Keratinocyte (primary cell): ENCODE data around the gene NMNAT2. TPM values are rescaled to one million over a fixed set of nuclear protein-coding genes. Genes with fewer than 3 reads are reported as not detected.

Experiments used
- DNase-seq: peaks from one replicate; pipeline ENCODE4 v3.0.0-alpha.2; 2011; ENCODE audit warnings: low read depth, missing footprints, low spot score
- FAIRE-seq: peaks from 2 replicates; lab custom pipeline; 2011; peaks lifted over from hg19 to GRCh38; lab: Jason Lieb, UNC
- H2AFZ ChIP-seq: 2 replicates; pipeline ENCODE4 v1.6.0; 2012; ENCODE audit warnings: low read length, control low read depth, inconsistent platforms; ENCODE audit not compliant: control insufficient read depth
- H3K27ac ChIP-seq: 2 replicates; pipeline ENCODE4 v1.5.1; 2011; ENCODE audit warnings: low read length; ENCODE audit not compliant: control insufficient read depth, insufficient read depth
- H3K27me3 ChIP-seq: 3 replicates; pipeline ENCODE4 v1.6.0; 2011; ENCODE audit warnings: low read length; ENCODE audit not compliant: control insufficient read depth, insufficient read depth; ENCODE audit errors: extremely low read depth
- H3K36me3 ChIP-seq, 2 experiments: 2 replicates in 1 of 2; 3 replicates in 1 of 2; pipeline ENCODE4 v1.5.1; 2011; ENCODE audit warnings: low read length in 2 of 2, mild to moderate bottlenecking in 1 of 2; ENCODE audit not compliant: control insufficient read depth in 2 of 2, insufficient read depth in 2 of 2; ENCODE audit errors: extremely low read depth in 1 of 2
- H3K4me1 ChIP-seq: 3 replicates; pipeline ENCODE4 v1.5.1; 2011; ENCODE audit warnings: low read length; ENCODE audit not compliant: control insufficient read depth, insufficient read depth; ENCODE audit errors: extremely low read depth
- H3K4me2 ChIP-seq: 3 replicates; pipeline ENCODE4 v1.6.0; 2011; ENCODE audit warnings: low read depth, low read length; ENCODE audit not compliant: control insufficient read depth, insufficient read depth; ENCODE audit errors: extremely low read depth
- H3K4me3 ChIP-seq, 3 experiments: fragments of 200-600 bp in 1 of 3; sonication (generic) in 1 of 3; 2 replicates in 2 of 3; 3 replicates in 1 of 3; pipeline ENCODE4 v1.5.1; 2011 to 2016; ENCODE audit warnings: low read length in 3 of 3, mild to moderate bottlenecking in 3 of 3, control low read depth in 2 of 3, inconsistent platforms in 1 of 3, low read depth in 1 of 3, mixed read lengths in 1 of 3, mixed run types in 1 of 3, moderate library complexity in 1 of 3; ENCODE audit not compliant: control insufficient read depth in 2 of 3, insufficient read depth in 2 of 3; ENCODE audit errors: extremely low read depth in 1 of 3
- H3K79me2 ChIP-seq: 2 replicates; pipeline ENCODE4 v1.6.0; 2012; ENCODE audit warnings: low read length; ENCODE audit not compliant: control insufficient read depth, insufficient read depth
- H3K9ac ChIP-seq: 3 replicates; pipeline ENCODE4 v1.6.0; 2011; ENCODE audit warnings: low read length; ENCODE audit not compliant: control insufficient read depth, insufficient read depth; ENCODE audit errors: extremely low read depth
- H3K9me1 ChIP-seq: 3 replicates; pipeline ENCODE4 v1.6.0; 2011; ENCODE audit warnings: low read length; ENCODE audit not compliant: control insufficient read depth, insufficient read depth; ENCODE audit errors: extremely low read depth
- H3K9me3 ChIP-seq: 2 replicates; pipeline ENCODE4 v1.5.1; 2012; ENCODE audit warnings: low read depth, low read length; ENCODE audit not compliant: control insufficient read depth
- H4K20me1 ChIP-seq: 3 replicates; pipeline ENCODE4 v1.6.0; 2011; ENCODE audit warnings: low read length; ENCODE audit not compliant: control insufficient read depth, insufficient read depth; ENCODE audit errors: extremely low read depth
- EZH2 ChIP-seq: IDR thresholded peaks from one replicate; pipeline ENCODE4 v1.6.1; 2012; ENCODE audit warnings: inconsistent platforms, mild to moderate bottlenecking, low read length, moderate library complexity
- dilution Hi-C: fragments of 300-500 bp; cut with MboI; formaldehyde crosslinking; loops from one replicate; pipeline ENCODE4 v1.7.0; 2020; ENCODE audit warnings: low sequenced_read_pairs; ENCODE audit not compliant: extremely low pct_ligation_motif_present
- polyA plus RNA-seq, 5 experiments: library from polyadenylated mRNA; depleted of rRNA in 3 of 5; stranded (reverse) in 3 of 5; stranded (forward) in 1 of 5; unstranded in 1 of 5; fragments of >200 nt; gene quantifications; 1 replicate in 1 of 5; 2 replicates in 3 of 5; 3 replicates in 1 of 5; pipeline versions ENCODE4 v1.2.1 to v1.2.3, GENCODE V29; 2011 to 2012; ENCODE audit warnings: missing spikeins in 2 of 5, low read depth in 1 of 5, low replicate concordance in 1 of 5
- TF ChIP-seq, protein P1 (sequence below), 3 experiments: IDR thresholded peaks in 1 of 3; conservative IDR thresholded peaks in 1 of 3; optimal IDR thresholded peaks in 1 of 3; 2 replicates in 2 of 3; 3 replicates in 1 of 3; pipeline versions ENCODE3 to v1.5.1; 2011; ENCODE audit warnings: low read length in 3 of 3, mild to moderate bottlenecking in 3 of 3, moderate library complexity in 2 of 3, control low read depth in 1 of 3, inconsistent platforms in 1 of 3; ENCODE audit not compliant: insufficient read depth in 2 of 3; ENCODE audit errors: extremely low read depth in 1 of 3

NMNAT2 gene
- polyA plus RNA-seq, 1 donor (not counting 4 experiments of a cell fraction or from before 2014, with no cell fraction given) = 0.72 TPM

DNA sequence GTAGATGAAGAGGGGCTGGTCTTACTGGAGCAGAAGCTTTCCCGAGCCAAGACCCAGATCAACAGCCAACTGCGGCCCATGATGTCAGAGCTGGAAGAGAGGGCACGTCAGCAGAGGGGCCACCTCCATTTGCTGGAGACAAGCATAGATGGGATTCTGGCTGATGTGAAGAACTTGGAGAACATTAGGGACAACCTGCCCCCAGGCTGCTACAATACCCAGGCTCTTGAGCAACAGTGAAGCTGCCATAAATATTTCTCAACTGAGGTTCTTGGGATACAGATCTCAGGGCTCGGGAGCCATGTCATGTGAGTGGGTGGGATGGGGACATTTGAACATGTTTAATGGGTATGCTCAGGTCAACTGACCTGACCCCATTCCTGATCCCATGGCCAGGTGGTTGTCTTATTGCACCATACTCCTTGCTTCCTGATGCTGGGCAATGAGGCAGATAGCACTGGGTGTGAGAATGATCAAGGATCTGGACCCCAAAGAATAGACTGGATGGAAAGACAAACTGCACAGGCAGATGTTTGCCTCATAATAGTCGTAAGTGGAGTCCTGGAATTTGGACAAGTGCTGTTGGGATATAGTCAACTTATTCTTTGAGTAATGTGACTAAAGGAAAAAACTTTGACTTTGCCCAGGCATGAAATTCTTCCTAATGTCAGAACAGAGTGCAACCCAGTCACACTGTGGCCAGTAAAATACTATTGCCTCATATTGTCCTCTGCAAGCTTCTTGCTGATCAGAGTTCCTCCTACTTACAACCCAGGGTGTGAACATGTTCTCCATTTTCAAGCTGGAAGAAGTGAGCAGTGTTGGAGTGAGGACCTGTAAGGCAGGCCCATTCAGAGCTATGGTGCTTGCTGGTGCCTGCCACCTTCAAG is 174.8 kb downstream of the NMNAT2 start:
- H3K36me3 ChIP-seq = peaks cover 34 to 53% of the 10 kb centered on the region in 2 experiments
- no peaks in the 10 kb centered on the region for H3K9me3 ChIP-seq
- H3K4me2 ChIP-seq = no peak overlapping the region
- FAIRE-seq = peak; percentile 36
- no peak overlapping the region for H2AFZ ChIP-seq
- H3K4me3 ChIP-seq = no peak overlapping the region
- no peaks in the 10 kb centered on the region for H3K9me1 ChIP-seq
- H3K9ac ChIP-seq = no peak overlapping the region
- no peaks in the 10 kb centered on the region for H3K79me2 ChIP-seq
- TF ChIP-seq, protein P1, sequence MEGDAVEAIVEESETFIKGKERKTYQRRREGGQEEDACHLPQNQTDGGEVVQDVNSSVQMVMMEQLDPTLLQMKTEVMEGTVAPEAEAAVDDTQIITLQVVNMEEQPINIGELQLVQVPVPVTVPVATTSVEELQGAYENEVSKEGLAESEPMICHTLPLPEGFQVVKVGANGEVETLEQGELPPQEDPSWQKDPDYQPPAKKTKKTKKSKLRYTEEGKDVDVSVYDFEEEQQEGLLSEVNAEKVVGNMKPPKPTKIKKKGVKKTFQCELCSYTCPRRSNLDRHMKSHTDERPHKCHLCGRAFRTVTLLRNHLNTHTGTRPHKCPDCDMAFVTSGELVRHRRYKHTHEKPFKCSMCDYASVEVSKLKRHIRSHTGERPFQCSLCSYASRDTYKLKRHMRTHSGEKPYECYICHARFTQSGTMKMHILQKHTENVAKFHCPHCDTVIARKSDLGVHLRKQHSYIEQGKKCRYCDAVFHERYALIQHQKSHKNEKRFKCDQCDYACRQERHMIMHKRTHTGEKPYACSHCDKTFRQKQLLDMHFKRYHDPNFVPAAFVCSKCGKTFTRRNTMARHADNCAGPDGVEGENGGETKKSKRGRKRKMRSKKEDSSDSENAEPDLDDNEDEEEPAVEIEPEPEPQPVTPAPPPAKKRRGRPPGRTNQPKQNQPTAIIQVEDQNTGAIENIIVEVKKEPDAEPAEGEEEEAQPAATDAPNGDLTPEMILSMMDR (optimal IDR thresholded peaks at IDR 0.05 in 1 of 3, IDR thresholded peaks at IDR 0.05 in 1 of 3, conservative IDR thresholded peaks at IDR 0.05 in 1 of 3; ENCODE audit: extremely low read depth in 1 of 3, insufficient read depth in 2 of 3, low read length in 3 of 3) = no peak
- TF ChIP-seq EZH2 = no peak
- DNase-seq = no peak
- H3K27ac ChIP-seq = no peak overlapping the region
- dilution Hi-C loops = no loop called here
- no peaks in the 10 kb centered on the region for H3K4me1 ChIP-seq
- peaks cover 3% of the 10 kb centered on the region for H4K20me1 ChIP-seq
- no peaks in the 10 kb centered on the region for H3K27me3 ChIP-seq

DNA sequence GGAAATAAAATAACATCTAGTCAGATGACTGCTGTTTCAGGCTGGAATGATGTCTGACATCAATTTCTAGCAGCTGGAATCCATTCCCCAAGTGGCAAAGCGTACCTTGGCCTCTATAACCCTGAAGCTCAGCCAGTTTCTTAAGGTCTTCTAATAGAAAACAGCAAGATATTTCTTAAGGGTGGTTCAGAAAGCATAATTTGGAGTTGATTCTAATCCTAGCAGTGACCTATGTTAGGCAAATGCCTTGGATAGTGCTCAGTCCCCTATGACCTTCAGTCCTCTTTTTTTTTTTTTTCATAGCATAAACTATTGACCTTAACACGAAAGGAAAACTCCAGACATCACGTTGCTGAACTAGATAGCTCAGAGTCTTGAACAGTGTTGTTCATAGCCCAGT is 175.6 kb downstream of the NMNAT2 start:
- dilution Hi-C loops = no loop called here
- no peak overlapping the region for H3K4me3 ChIP-seq
- H3K27me3 ChIP-seq = no peaks in the 10 kb centered on the region
- no peaks in the 10 kb centered on the region for H3K79me2 ChIP-seq
- H2AFZ ChIP-seq = no peak overlapping the region
- H3K4me1 ChIP-seq = peaks cover 7% of the 10 kb centered on the region
- no peak overlapping the region for H3K4me2 ChIP-seq
- no peak for TF ChIP-seq EZH2
- TF ChIP-seq, protein P1 (optimal IDR thresholded peaks at IDR 0.05 in 1 of 3, IDR thresholded peaks at IDR 0.05 in 1 of 3, conservative IDR thresholded peaks at IDR 0.05 in 1 of 3; ENCODE audit: extremely low read depth in 1 of 3, insufficient read depth in 2 of 3, low read length in 3 of 3) = no peak
- peaks cover 3% of the 10 kb centered on the region for H4K20me1 ChIP-seq
- H3K9ac ChIP-seq = no peak overlapping the region
- H3K36me3 ChIP-seq = peaks cover 38 to 61% of the 10 kb centered on the region in 2 experiments
- no peaks in the 10 kb centered on the region for H3K9me1 ChIP-seq
- H3K9me3 ChIP-seq = no peaks in the 10 kb centered on the region
- no peak overlapping the region for H3K27ac ChIP-seq
- no peak for FAIRE-seq
- DNase-seq = no peak
